HG02938 (cell line): Measurements from ENCODE around the gene ZNF276.

Source experiments
- ATAC-seq: cut with Tn5 transposase; IDR thresholded peaks from one replicate; pipeline ENCODE4 v1.9.1; 2021; ENCODE audit warnings: mild to moderate bottlenecking, moderate library complexity; ENCODE audit not compliant: unreplicated experiment

Gene ZNF276

GRCh38 chr16:89711601-89712273 is 9.6 kb upstream of the ZNF276 start:
- ATAC-seq, result no peak

DNA sequence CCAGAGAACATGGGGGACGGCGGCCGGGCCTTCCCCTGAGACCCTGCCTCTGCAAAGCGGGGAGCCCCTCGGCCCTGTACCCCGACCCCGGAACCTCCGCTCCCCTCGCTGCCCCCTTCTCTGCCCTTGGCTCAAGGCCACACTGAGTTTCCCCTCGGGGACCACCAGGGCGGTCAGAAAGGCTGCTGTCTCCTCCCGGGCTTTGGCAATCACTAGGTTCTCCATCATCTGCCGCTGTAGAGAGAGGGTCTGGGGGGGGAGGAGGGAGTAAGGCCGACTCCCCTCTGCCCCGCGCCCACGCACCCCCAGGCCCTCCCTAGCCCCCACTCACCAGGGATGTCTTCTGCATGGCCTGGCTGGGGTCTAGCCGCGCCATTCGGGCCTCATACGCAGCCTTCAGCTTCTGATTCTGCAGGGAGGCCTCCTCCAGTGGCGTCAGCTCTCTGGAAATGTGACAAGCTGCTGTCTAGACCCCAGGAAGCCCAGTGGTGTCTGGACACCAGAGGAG is 9.0 kb upstream of the ZNF276 start:
- ATAC-seq, result no peak

DNA sequence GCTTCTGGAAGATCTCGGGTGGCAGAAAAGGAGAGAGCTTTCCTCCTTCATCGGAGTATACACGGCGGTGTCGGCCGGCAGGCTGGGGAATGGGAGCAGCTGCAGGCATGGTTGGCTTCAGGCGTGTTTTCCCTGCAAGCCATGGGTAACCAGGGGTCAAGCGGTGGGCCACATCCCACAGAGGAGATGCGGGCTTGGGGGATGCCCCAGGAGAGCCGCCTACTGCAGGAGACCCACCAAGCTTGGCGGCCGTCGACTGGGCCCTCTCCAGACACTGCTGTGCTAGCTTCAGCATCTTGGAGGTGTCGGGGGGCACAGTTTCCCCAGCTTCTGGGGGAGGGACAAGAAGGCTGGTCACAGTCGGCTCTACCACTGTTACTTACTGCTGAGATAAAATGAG is 4.8 kb upstream of the ZNF276 start:
- ATAC-seq, result no peak

DNA sequence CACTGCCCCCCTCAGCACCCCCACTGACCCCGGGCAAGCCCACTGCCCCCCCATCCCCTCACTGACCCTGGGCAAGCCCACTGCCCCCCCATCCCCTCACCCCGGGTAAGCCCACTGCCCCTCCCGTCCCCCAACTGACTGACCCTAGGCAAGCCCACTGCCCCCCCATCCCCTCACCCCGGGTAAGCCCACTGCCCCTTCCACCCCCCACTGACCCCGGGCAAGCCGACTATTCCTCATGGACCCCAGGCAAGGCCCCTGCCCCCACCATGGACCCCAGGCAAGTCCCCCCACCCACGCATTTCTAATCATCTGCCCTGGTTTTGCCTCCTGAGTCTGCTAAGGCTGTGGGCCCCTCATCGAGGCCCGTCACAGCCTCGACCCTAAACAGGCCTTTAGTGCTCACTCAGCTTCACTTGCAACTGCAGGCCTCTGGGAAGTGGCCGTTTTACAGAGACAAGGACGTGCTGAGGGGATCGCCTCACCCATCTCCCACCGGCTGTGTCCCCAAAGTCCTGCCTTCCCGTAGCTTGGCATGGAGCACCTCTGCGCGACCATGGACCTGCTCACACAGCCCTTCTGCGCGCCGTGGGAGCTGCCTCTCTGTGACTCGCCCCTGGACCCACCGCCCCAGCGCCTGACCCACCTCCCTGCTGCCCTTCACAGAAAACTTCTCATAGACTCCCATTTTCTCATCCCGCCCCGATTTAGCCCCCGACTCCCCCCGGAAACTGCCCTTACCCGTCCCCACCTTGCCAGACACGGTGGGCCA is 4.2 kb upstream of the ZNF276 start:
- no peak for ATAC-seq

GRCh38 chr16:89717688-89718505 is 3.4 kb upstream of the ZNF276 start:
- ATAC-seq, result no peak

DNA sequence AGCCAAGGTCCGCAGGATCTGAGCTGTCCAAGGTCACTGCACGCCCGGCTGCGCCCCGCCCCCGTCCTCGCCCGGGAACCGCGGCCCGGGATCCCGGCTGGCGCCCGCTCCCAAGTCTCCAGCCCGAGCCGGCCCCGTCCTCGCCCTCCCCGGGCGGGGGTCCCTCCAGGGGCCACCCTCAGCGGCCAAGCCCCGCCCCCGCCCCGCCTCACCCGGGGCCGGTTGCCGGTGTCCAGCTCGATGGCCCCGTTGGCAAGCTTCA is 855 bp upstream of the ZNF276 start:
- peak; percentile 4 for ATAC-seq

DNA sequence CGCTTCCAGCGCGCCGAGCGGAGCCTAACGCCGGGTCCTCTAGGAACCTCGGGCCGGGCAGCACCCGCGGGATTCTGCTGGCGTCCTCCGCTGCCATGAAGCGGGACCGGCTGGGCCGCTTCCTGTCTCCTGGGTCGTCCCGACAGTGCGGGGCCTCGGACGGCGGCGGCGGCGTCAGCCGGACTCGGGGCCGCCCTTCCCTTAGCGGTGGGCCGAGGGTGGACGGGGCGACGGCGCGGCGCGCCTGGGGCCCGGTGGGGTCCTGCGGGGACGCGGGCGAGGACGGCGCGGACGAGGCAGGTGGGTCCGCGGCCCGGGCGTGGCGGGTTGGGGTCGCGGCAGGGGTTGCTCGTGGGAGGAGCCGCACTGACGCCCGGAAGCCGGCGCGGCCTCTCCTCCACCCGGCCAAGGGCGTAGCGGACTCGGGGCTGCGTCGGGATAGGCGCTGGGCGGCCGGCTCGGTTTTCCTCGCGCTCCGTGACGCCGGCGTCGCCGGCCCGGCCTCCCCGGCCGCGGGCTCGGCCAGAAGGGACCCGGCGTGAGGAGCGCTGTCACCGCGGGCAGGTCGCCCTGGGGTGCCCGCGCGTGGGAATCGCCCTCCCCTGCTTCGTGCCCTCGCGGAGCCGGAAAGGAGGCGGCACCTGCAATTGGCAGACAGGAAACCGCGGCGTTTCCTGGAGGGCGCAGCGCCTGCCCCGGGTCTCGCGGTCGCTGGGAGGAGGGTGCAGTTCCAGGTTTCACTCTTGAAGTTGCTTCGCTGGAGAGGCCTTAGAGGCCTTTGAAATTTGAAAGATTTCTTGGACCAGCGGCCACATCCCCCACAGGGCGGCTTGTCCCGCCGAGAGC is 432 bp downstream of the ZNF276 start:
- ATAC-seq, result peak; percentile 17

GRCh38 chr16:89722392-89723278 is 1.3 kb downstream of the ZNF276 start:
- no peak for ATAC-seq

DNA sequence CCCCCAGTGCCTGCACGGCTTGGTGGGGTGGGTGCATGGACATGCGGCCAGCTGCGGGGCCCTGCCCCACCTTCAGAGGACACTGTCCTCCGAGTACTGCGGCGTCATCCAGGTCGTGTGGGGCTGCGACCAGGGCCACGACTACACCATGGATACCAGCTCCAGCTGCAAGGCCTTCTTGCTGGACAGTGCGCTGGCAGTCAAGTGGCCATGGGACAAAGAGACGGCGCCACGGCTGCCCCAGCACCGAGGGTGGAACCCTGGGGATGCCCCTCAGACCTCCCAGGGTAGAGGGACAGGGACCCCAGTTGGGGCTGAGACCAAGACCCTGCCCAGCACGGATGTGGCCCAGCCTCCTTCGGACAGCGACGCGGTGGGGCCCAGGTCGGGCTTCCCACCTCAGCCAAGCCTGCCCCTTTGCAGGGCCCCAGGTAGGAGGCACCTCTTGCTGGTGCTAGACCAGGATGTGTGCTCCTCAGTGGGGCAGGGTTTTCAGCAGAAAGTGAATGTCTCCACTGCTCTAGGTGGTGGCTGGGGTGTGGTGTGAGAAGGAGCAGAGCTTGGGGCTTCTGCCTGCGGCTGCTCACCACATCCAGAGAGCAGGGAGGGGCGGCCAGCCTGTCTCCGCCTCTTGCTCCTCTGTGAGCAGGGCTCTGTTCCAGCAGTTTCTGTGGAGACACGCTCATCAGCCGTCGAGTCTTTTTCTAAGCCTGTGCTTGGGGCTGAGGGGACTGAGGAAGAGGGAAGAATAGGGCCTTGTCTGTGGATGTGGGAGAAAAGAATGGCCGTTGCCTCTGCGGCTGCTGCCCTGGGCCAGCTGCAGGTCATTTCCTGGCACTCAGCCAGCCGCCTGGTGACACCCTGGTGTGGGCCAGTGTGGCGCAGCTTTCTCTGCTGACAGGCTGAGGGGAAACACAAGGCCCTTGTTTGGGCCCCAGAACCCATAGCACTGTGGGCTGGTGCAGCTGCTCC is 2.2 kb downstream of the ZNF276 start:
- no peak for ATAC-seq

DNA sequence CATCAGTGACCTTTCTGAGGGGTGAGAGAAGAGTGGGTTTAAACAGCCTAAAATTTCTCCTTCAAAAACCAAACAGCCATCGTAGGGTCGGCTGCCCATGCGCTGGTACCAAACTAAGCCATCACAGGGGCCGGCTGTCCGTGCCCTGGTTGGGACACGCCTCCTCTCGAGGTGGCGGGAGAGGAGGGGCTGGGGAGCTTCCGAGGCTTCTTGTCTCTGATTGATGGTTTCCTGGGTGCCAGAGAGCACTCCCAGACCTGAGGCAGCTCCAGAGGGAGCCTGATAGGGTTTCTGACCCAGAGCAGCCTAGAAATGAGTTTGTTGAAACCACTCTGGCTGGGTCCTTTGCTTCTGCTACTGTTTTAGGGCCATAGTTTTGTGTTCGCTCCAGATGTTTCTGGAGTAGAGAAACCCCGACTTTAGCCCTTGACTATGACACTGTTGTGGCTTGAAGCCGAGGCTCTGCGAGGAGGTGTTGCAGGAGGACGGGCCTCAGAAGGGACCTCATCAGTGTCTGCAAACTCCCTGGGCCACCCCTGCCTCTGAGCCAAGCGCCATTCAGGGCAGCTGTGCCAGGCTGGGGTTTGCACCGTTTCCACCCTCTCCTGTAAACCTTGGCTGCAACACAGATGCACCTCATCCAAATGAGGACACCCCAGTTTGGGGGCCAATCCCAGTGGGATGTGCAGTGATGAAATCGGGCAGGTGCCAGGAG is 6.2 kb downstream of the ZNF276 start:
- ATAC-seq, result no peak

GRCh38 chr16:89729293-89729692 is 8.0 kb downstream of the ZNF276 start:
- ATAC-seq, result no peak

DNA sequence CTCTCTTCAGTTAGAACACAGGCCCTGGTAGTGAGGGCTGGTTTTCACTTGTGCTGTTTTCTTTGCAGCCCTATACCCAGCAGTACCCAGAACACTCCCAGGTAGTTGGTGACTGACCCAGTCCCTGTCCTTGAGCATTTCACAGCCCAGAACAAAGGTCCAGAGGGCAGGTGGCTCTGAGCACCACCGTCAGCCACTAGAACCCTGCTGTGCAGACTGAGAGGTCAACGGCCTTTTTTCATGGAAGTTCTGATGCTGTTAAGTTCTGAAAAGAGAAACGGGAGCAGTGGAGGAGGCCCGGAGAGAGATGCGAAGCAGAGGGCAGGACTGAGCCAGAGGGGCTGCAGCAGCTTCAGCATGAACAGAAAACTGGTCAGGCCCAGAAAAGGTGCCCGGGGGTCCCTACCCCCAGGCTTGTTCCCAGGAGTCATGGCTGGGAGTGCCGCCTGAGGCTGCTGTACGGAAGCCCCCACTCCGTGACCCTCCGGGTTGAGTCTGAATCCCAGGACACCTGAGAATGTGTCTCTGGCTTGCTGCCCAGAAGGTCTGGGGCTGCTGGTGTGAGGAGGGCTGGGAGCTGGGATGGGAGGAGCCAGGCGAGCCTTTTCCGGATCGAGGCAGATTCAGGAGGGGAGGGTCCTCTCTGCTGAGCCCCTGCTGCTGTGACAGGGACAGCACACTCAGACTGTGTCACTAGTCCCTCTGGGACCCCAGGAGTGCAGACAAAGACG is 8.7 kb downstream of the ZNF276 start:
- no peak for ATAC-seq

GRCh38 chr16:89730610-89731234 is 9.4 kb downstream of the ZNF276 start:
- ATAC-seq, result no peak

DNA sequence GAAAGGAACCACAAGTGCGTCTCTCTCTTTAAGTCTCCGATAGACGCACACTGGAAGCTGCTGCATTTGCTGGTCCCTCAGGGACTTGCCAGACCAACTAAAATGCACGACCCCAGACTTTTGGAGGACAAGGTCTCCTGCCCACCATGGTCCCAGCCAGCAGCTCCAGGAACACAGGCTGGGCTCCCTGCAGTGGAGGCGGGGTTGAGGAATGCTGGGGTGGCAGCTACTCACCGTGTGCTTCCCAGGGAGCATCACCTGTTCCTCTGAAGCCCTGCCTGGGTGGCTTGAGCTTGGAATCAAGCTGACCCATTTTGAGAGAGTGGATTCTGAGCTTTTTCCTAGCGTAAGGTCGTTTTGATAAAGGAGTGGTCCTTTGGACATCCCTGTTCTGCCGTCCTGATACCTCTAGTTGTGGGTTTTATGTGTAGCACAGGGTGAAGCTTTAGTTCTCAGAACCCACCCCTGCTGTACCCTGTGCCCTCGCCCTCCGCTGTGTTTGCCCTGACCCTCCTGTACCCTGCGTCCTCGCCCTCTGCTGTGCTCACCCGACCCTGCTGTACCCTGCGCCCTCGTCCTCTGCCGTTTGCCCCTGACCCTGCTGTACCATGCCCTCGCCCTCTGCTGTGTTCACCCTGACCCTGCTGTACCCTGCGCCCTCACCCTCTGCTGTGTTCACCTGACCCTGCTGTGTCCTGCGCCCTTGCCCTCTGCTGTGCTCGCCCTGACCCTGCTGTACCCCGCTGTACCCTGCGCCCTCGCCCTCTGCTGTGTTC is 11.0 kb downstream of the ZNF276 start:
- ATAC-seq, result no peak

DNA sequence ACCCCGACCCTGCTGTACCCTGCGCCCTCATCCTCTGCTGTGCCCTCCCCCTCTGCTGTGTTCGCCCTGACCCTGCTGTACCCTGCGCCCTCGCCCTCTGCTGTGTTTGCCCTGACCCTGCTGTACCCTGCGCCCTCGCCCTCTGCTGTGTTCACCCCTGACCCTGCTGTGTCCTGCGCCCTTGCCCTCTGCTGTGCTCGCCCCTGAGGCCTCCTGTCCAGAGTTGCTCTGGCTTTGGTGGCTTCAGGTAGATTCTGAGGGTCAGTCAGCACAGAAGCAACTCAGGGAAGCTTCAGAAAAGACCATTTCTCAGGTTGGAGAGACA is 11.5 kb downstream of the ZNF276 start:
- ATAC-seq, result no peak

DNA sequence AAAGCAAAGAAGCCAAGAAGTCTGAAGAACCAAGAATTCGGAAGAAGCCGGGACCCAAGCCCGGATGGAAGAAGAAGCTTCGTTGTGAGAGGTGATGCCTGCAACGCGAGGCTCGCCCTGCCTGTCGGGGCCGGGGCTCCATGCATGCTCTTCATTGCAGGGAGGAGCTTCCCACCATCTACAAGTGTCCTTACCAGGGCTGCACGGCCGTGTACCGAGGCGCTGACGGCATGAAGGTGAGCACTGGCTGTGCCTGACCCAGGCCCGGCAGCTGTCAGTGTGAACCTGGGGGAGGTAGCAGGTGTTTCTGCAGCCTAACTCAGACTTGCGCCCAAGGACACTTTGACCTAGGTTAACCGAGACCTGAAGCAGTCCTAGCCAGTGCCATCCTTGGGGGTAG is 12.0 kb downstream of the ZNF276 start:
- no peak for ATAC-seq
